ENCODE results near the gene ZNF680.
A peak's percentile ranks its signal among the peaks of the same experiment; 100 is the strongest.

The ZNF680 gene

DNA sequence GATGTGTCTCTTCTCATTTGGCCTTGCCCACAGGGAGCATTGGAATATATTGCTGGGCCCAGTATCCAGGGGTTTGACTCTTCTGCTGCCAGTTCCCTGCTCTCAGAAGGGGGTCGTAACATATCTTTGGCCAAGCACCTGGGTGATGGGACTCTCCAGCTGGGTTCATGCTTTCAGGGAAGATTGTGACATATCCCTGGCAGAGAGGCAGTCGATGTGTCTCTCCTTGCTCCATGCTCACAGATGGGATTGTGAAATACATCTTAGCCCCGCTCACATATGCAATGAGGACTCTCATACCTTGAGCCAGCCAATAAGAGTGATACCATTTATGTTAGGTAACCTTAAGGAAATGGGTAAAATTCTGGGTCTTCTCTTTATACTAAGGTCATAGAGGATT, 39.2 kb upstream of the ZNF680 start:
- no peaks in the 10 kb centered on the region for H3K79me1 ChIP-seq (ENCODE audit: low read depth, low read length)
- no peaks in the 10 kb centered on the region for H3K27me3 ChIP-seq (ENCODE audit: control insufficient read depth in 3 of 3, insufficient read depth in 3 of 3, low read depth in 1 of 3, low read length in 3 of 3)
- H2BK5ac ChIP-seq (ENCODE audit: low read length), result no peak overlapping the region
- no peak overlapping the region for H3K18ac ChIP-seq (ENCODE audit: low read length)
- no peak overlapping the region for H4K8ac ChIP-seq (ENCODE audit: low read depth, low read length)
- no peak overlapping the region for H3K4ac ChIP-seq (ENCODE audit: low read length)
- H2AK5ac ChIP-seq (ENCODE audit: low read depth, low read length), result no peak overlapping the region
- no peak overlapping the region for H3K27ac ChIP-seq (replicated peaks; ENCODE audit: low read length)
- H3K4me2 ChIP-seq (ENCODE audit: insufficient read depth, low read length, poor library complexity, severe bottlenecking), result no peak overlapping the region
- no peak for DNase-seq (ENCODE audit: low spot score)
- no peak overlapping the region for H3K9ac ChIP-seq (ENCODE audit: low read depth, low read length, poor library complexity)
- no peak overlapping the region for H2BK120ac ChIP-seq (ENCODE audit: low read depth, low read length)
- H3K23ac ChIP-seq (ENCODE audit: low read depth, low read length, poor library complexity), result no peak overlapping the region
- no peak overlapping the region for H2AFZ ChIP-seq (ENCODE audit: low read length)
- H2BK12ac ChIP-seq (ENCODE audit: low read length), result no peak overlapping the region
- no peak overlapping the region for H2BK15ac ChIP-seq (ENCODE audit: low read length)
- H4K91ac ChIP-seq (ENCODE audit: low read depth, low read length, poor library complexity), result no peak overlapping the region
- no CpG with 5 or more reads among the region's 3 CpGs for WGBS, 2 donors (ENCODE audit: extremely low coverage in 2 of 2, insufficient read length in 2 of 2, insufficient replicate concordance in 1 of 2)
- H3K4me1 ChIP-seq (ENCODE audit: control insufficient read depth in 2 of 2, insufficient read depth in 1 of 2, low read depth in 1 of 2, low read length in 2 of 2), result no peaks in the 10 kb centered on the region
- H3K9me3 ChIP-seq (replicated peaks in 1 of 2; ENCODE audit: control insufficient read depth in 2 of 2, insufficient read depth in 1 of 2, low read depth in 1 of 2, low read length in 2 of 2), result peaks cover 0 to 33% of the 10 kb centered on the region in 2 donors
- H3K14ac ChIP-seq (ENCODE audit: low read length), result no peak overlapping the region
- H3K4me3 ChIP-seq (ENCODE audit: low read length in 2 of 2), result no peak overlapping the region
- no peaks in the 10 kb centered on the region for H3K36me3 ChIP-seq (replicated peaks in 1 of 2; ENCODE audit: control insufficient read depth in 2 of 2, insufficient read depth in 2 of 2, low read length in 2 of 2)

DNA sequence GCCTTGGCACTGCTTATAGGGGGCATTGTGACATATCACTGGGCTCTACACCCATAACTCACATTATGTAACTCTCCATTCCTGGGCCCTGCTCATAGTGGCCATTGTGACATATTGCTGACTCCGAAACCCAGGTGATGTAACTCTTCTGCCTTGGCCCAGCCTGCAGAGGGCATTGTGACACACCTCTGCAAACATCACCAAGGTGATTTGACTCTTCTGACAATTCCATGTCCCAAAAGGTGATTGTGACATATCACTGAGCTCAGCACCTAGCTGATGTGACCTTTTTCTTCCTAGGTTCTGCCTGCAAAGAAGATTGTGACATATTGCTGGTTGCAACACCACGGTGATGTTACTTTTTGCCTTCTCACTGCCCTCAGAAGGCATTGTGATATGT, 36.5 kb upstream of the ZNF680 start:
- Histone ChIP-seq H3K9me3 (replicated peaks in 1 of 2; ENCODE audit: control insufficient read depth in 2 of 2, insufficient read depth in 1 of 2, low read depth in 1 of 2, low read length in 2 of 2) (peaks cover 0 to 24% of the 10 kb centered on the region in 2 donors), H3K4me1 (ENCODE audit: control insufficient read depth in 2 of 2, insufficient read depth in 1 of 2, low read depth in 1 of 2, low read length in 2 of 2) (no peaks in the 10 kb centered on the region), H4K91ac (ENCODE audit: low read depth, low read length, poor library complexity) (no peak overlapping the region), H2AK5ac (ENCODE audit: low read depth, low read length) (no peak overlapping the region), H3K27me3 (ENCODE audit: control insufficient read depth in 3 of 3, insufficient read depth in 3 of 3, low read depth in 1 of 3, low read length in 3 of 3) (no peaks in the 10 kb centered on the region), H3K23ac (ENCODE audit: low read depth, low read length, poor library complexity) (no peak overlapping the region), H3K14ac (ENCODE audit: low read length) (no peak overlapping the region), H3K4me3 (ENCODE audit: low read length in 2 of 2) (no peak overlapping the region), H3K9ac (ENCODE audit: low read depth, low read length, poor library complexity) (no peak overlapping the region), H2AFZ (ENCODE audit: low read length) (no peak overlapping the region), H2BK120ac (ENCODE audit: low read depth, low read length) (no peak overlapping the region), H2BK12ac (ENCODE audit: low read length) (no peak overlapping the region), H2BK15ac (ENCODE audit: low read length) (no peak overlapping the region), H4K8ac (ENCODE audit: low read depth, low read length) (no peak overlapping the region), H3K4me2 (ENCODE audit: insufficient read depth, low read length, poor library complexity, severe bottlenecking) (no peak overlapping the region), H3K79me1 (ENCODE audit: low read depth, low read length) (no peaks in the 10 kb centered on the region), H3K36me3 (replicated peaks in 1 of 2; ENCODE audit: control insufficient read depth in 2 of 2, insufficient read depth in 2 of 2, low read length in 2 of 2) (no peaks in the 10 kb centered on the region), H3K4ac (ENCODE audit: low read length) (no peak overlapping the region), H3K18ac (ENCODE audit: low read length) (no peak overlapping the region), H3K27ac (replicated peaks; ENCODE audit: low read length) (no peak overlapping the region), H2BK5ac (ENCODE audit: low read length) (no peak overlapping the region)
- no CpG with 5 or more reads among the region's 2 CpGs for WGBS, 2 donors (ENCODE audit: extremely low coverage in 2 of 2, insufficient read length in 2 of 2, insufficient replicate concordance in 1 of 2)
- DNase-seq (ENCODE audit: low spot score), result no peak

DNA sequence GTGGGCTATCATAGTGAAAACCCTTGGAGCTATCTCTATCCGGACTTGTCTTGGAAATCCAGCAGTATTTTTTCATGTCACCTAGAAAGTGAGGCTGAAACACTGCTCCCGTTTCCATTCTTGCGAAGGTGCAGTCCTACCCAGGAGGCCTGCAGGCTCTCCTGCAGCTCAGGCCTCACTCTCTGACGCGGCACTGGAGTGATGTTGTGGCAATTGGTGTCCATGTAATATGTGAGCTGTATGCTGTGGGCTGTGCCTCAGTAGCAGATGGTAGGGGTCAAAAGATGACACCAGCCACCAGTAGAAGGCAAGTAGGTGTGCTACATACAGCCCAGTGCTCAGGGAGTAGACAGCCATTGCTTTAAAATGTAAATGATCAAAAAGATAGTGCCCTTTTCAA, 28.1 kb upstream of the ZNF680 start:
- H4K8ac ChIP-seq (ENCODE audit: low read depth, low read length), result no peak overlapping the region
- no CpG with 5 or more reads among the region's 5 CpGs for WGBS, 2 donors (ENCODE audit: extremely low coverage in 2 of 2, insufficient read length in 2 of 2, insufficient replicate concordance in 1 of 2)
- no peak overlapping the region for H4K91ac ChIP-seq (ENCODE audit: low read depth, low read length, poor library complexity)
- no peak overlapping the region for H3K9ac ChIP-seq (ENCODE audit: low read depth, low read length, poor library complexity)
- no peaks in the 10 kb centered on the region for H3K4me1 ChIP-seq (ENCODE audit: control insufficient read depth in 2 of 2, insufficient read depth in 1 of 2, low read depth in 1 of 2, low read length in 2 of 2)
- H2BK5ac ChIP-seq (ENCODE audit: low read length), result no peak overlapping the region
- H3K23ac ChIP-seq (ENCODE audit: low read depth, low read length, poor library complexity), result no peak overlapping the region
- H3K36me3 ChIP-seq (replicated peaks in 1 of 2; ENCODE audit: control insufficient read depth in 2 of 2, insufficient read depth in 2 of 2, low read length in 2 of 2), result no peaks in the 10 kb centered on the region
- no peak overlapping the region for H2BK120ac ChIP-seq (ENCODE audit: low read depth, low read length)
- peak overlapping the region in 1 of 2 donors; percentile 68 for H3K4me3 ChIP-seq (ENCODE audit: low read length in 2 of 2)
- H2AK5ac ChIP-seq (ENCODE audit: low read depth, low read length), result no peak overlapping the region
- no peak overlapping the region for H2BK15ac ChIP-seq (ENCODE audit: low read length)
- no peak overlapping the region for H3K27ac ChIP-seq (replicated peaks; ENCODE audit: low read length)
- H3K79me1 ChIP-seq (ENCODE audit: low read depth, low read length), result no peaks in the 10 kb centered on the region
- H2BK12ac ChIP-seq (ENCODE audit: low read length), result no peak overlapping the region
- no peak overlapping the region for H2AFZ ChIP-seq (ENCODE audit: low read length)
- H3K9me3 ChIP-seq (replicated peaks in 1 of 2; ENCODE audit: control insufficient read depth in 2 of 2, insufficient read depth in 1 of 2, low read depth in 1 of 2, low read length in 2 of 2), result peaks cover 0 to 4% of the 10 kb centered on the region in 2 donors
- no peak overlapping the region for H3K18ac ChIP-seq (ENCODE audit: low read length)
- no peak overlapping the region for H3K14ac ChIP-seq (ENCODE audit: low read length)
- no peak overlapping the region for H3K4me2 ChIP-seq (ENCODE audit: insufficient read depth, low read length, poor library complexity, severe bottlenecking)
- DNase-seq (ENCODE audit: low spot score), result no peak
- H3K4ac ChIP-seq (ENCODE audit: low read length), result no peak overlapping the region
- peaks cover 0 to 3% (median 0%) of the 10 kb centered on the region in 3 experiments for H3K27me3 ChIP-seq (ENCODE audit: control insufficient read depth in 3 of 3, insufficient read depth in 3 of 3, low read depth in 1 of 3, low read length in 3 of 3)

DNA sequence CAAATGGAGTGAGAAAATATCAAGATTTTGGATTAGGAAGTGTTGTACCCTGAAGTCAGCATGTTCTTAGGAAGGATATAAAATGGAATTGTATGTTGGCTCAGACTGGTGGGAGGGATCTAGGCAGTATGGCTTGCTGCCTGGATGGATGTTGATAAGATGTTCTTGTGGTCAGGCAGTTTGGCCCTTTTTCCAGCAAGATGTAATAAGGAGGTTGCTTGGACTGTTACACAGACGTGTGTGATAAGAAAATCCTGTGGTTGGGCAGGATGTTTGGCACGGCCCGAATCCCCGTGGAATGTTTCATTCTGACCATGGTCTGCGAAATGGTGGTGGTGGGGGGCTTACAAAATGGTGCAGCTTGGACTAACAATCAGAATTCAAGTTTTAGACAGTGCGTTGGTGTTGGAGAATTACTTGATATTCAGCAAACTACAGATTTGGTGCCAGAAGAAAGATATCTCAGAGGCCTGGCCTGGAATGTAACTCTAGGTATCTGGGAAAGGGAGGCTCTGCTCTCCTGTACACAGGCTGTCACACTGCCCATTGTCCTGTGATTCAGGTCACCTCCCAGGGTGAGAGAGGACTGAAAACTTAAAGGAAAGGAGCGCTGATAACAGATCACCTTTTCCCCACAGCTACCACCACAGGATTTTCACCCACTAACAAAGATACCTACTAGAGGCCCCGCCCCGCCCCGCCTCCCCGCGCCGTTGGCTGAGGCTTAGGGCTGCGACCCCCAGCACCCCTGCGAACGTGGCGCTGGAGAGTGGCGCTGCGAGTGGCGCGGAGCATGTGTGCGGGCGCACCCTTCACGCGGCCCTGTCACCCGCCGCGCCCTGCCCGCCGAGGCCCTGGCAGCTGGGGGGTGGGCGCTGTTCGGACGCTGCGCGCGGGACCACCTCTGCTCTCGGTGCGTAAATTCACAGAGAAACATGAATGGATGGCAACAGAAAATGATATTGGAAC, 19.3 kb upstream of the ZNF680 start:
- Histone ChIP-seq H3K18ac (ENCODE audit: low read length) (no peak overlapping the region), H3K14ac (ENCODE audit: low read length) (no peak overlapping the region), H2BK12ac (ENCODE audit: low read length) (no peak overlapping the region), H3K27ac (replicated peaks; ENCODE audit: low read length) (no peak overlapping the region), H3K36me3 (replicated peaks in 1 of 2; ENCODE audit: control insufficient read depth in 2 of 2, insufficient read depth in 2 of 2, low read length in 2 of 2) (no peaks in the 10 kb centered on the region), H3K27me3 (ENCODE audit: control insufficient read depth in 3 of 3, insufficient read depth in 3 of 3, low read depth in 1 of 3, low read length in 3 of 3) (peaks cover 0 to 2% (median 0%) of the 10 kb centered on the region in 3 experiments), H3K79me1 (ENCODE audit: low read depth, low read length) (no peaks in the 10 kb centered on the region), H4K91ac (ENCODE audit: low read depth, low read length, poor library complexity) (no peak overlapping the region), H2BK120ac (ENCODE audit: low read depth, low read length) (no peak overlapping the region), H3K4me3 (ENCODE audit: low read length in 2 of 2) (peak overlapping the region in 1 of 2 donors; percentile 28), H3K23ac (ENCODE audit: low read depth, low read length, poor library complexity) (no peak overlapping the region), H3K4me1 (ENCODE audit: control insufficient read depth in 2 of 2, insufficient read depth in 1 of 2, low read depth in 1 of 2, low read length in 2 of 2) (no peaks in the 10 kb centered on the region), H3K9ac (ENCODE audit: low read depth, low read length, poor library complexity) (no peak overlapping the region), H3K4me2 (ENCODE audit: insufficient read depth, low read length, poor library complexity, severe bottlenecking) (no peak overlapping the region), H3K4ac (ENCODE audit: low read length) (no peak overlapping the region), H3K9me3 (replicated peaks in 1 of 2; ENCODE audit: control insufficient read depth in 2 of 2, insufficient read depth in 1 of 2, low read depth in 1 of 2, low read length in 2 of 2) (peaks cover 0 to 11% of the 10 kb centered on the region in 2 donors), H2AFZ (ENCODE audit: low read length) (peak overlapping the region; percentile 44), H2AK5ac (ENCODE audit: low read depth, low read length) (no peak overlapping the region), H2BK5ac (ENCODE audit: low read length) (no peak overlapping the region), H2BK15ac (ENCODE audit: low read length) (no peak overlapping the region), H4K8ac (ENCODE audit: low read depth, low read length) (no peak overlapping the region)
- no peak for DNase-seq (ENCODE audit: low spot score)
- no CpG with 5 or more reads among the region's 38 CpGs for WGBS, 2 donors (ENCODE audit: extremely low coverage in 2 of 2, insufficient read length in 2 of 2, insufficient replicate concordance in 1 of 2)
